GM18861 (cell line): ENCODE measurements around the gene PCDHGA1.
"Not testable (repeated sequence)": the region's sequence is repeated elsewhere in the genome, so short reads cannot be mapped to it uniquely, and the experiment has no call there.

Source experiments
- ATAC-seq: cut with Tn5 transposase; IDR thresholded peaks from one replicate; pipeline ENCODE4 v1.9.1; 2021; ENCODE audit not compliant: unreplicated experiment

Gene PCDHGA1

DNA sequence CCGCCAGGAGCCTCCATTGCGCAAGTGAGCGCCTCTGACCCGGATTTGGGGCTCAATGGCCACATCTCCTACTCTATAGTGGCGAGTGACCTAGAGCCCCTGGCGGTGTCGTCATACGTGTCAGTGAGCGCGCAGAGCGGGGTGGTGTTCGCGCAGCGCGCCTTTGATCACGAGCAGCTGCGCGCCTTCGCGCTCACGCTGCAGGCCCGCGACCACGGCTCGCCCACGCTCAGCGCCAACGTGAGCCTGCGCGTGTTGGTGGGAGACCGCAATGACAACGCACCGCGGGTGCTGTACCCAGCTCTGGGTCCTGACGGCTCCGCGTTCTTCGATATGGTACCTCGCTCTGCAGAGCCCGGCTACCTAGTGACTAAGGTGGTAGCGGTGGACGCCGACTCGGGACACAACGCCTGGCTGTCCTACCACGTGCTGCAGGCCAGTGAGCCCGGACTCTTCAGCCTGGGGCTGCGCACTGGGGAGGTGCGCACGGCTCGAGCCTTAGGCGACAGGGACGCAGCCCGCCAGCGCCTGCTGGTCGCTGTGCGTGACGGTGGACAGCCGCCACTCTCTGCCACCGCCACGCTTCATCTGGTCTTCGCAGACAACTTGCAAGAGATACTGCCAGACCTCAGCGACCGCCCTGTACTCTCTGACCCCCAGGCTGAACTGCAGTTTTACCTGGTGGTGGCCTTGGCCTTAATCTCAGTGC lies 79.4 kb downstream of the PCDHGA1 start:
- no peak for ATAC-seq

DNA sequence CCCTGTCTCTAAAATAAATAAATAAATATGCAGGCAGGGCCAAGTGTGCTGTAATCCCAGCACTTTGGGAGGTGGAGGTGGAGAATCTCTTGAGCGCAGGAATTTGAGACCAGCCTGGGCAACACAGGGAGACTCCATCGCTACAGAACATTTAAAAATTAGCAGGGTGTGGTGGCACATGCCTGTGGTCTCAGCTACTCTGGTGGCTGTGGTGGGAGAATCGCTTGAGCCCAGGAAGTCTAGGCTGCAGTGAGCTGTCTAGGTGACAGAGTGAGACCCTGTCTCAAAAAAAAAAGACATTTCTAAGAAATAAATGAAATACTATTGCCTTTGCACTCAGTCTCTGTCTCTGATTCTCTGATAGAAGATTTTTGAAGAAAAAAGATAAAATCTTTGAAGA lies 81.3 kb downstream of the PCDHGA1 start:
- no peak for ATAC-seq

DNA sequence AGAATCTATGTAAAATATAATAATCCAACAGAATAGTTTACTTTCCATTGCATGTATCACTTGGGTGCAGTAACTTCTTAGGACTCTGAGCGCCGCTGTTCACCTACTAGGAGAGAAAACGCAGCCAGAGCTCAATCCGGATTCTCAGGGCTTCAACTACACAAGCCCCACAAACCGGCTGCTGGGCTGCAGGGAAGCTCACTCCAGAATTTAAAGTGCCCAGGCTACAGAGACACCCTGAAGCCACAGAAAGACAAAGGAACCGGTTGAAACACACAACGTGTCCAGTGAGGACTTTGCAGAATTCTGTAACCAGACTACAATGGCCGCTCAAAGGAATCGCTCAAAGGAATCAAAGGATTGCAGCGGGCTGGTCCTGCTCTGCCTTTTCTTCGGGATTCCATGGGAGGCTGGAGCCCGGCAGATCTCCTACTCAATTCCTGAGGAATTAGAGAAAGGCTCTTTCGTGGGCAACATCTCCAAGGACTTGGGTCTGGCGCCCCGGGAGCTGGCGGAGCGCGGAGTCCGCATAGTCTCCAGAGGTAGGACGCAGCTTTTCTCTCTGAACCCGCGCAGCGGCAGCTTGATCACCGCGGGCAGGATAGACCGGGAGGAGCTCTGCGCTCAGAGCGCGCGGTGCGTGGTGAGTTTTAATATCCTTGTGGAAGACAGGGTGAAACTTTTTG lies 82.7 kb downstream of the PCDHGA1 start, which contains the start of gene PCDHGA10:
PCDHGA10 (plus strand) TSS at position 134 of the 686 bp plus-strand sequence; CDS start at position 323, 189 bp downstream.
- peak; percentile 81 for ATAC-seq

DNA sequence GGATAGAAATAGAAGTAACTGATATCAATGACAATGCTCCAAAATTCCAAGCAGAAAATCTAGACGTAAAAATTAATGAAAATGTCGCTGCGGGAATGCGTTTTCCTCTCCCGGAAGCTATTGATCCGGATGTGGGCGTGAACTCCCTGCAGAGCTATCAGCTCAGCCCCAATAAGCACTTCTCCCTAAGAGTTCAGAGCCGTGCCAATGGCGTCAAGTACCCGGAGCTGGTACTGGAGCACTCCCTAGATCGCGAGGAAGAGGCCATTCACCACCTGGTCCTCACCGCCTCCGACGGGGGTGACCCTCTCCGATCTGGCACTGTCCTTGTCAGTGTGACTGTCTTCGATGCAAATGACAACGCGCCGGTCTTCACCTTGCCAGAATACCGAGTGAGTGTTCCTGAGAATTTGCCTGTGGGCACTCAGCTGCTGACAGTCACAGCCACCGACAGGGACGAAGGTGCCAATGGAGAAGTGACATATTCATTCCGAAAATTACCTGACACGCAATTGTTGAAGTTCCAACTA lies 83.3 kb downstream of the PCDHGA1 start:
- no peak for ATAC-seq

DNA sequence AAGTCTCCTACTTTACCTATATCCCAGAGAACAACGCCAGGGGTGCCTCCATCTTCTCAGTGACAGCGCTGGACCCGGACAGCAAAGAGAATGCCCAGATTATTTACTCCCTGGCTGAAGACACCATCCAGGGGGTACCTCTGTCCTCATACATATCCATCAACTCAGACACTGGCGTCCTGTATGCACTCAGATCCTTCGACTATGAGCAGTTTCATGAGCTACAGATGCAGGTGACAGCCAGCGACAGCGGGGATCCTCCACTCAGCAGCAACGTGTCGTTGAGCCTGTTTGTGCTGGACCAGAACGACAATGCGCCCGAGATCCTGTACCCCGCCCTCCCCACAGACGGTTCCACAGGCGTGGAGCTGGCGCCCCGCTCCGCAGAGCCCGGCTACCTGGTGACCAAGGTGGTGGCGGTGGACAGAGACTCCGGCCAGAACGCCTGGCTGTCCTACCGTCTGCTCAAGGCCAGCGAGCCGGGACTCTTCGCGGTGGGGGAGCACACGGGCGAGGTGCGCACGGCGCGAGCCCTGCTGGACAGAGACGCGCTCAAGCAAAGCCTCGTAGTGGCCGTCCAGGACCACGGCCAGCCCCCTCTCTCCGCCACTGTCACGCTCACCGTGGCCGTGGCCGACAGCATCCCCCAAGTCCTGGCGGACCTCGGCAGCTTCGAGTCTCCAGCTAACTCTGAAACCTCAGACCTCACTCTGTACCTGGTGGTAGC lies 84.4 kb downstream of the PCDHGA1 start:
- ATAC-seq: not testable (repeated sequence)

DNA sequence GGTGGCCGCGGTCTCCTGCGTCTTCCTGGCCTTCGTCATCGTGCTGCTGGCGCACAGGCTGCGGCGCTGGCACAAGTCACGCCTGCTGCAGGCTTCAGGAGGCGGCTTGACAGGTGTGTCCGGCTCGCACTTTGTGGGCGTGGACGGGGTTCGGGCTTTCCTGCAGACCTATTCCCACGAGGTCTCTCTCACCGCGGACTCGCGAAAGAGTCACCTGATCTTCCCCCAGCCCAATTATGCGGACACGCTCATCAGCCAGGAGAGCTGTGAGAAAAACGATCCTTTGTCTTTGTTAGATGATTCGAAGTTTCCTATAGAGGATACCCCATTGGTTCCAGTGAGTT lies 84.9 kb downstream of the PCDHGA1 start:
- ATAC-seq: not testable (repeated sequence)

DNA sequence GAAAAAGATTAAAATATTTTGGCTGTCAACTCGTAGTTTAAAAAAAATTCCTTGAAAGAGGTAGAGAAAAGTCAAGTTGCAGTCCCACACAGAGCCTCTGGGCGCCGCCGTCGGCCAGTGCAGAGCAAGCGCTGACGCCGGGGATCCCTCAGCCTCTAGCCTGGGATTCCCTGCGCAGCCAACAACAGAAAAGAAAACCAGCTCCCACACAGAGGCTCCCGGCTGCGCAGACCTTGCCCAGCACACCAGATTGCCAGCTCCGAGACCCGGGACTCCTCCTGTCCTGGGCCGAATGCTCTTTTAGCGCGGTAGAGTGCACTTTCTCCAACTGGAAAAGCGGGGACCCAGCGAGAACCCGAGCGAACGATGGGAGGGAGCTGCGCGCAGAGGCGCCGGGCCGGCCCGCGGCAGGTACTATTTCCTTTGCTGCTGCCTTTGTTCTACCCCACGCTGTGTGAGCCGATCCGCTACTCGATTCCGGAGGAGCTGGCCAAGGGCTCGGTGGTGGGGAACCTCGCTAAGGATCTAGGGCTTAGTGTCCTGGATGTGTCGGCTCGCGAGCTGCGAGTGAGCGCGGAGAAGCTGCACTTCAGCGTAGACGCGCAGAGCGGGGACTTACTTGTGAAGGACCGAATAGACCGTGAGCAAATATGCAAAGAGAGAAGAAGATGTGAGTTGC lies 87.3 kb downstream of the PCDHGA1 start, which contains the start of gene PCDHGB7:
PCDHGB7 (plus strand) TSS at position 184 of the 679 bp plus-strand sequence; CDS start at position 367, 183 bp downstream.
- ATAC-seq: peak; percentile 67

DNA sequence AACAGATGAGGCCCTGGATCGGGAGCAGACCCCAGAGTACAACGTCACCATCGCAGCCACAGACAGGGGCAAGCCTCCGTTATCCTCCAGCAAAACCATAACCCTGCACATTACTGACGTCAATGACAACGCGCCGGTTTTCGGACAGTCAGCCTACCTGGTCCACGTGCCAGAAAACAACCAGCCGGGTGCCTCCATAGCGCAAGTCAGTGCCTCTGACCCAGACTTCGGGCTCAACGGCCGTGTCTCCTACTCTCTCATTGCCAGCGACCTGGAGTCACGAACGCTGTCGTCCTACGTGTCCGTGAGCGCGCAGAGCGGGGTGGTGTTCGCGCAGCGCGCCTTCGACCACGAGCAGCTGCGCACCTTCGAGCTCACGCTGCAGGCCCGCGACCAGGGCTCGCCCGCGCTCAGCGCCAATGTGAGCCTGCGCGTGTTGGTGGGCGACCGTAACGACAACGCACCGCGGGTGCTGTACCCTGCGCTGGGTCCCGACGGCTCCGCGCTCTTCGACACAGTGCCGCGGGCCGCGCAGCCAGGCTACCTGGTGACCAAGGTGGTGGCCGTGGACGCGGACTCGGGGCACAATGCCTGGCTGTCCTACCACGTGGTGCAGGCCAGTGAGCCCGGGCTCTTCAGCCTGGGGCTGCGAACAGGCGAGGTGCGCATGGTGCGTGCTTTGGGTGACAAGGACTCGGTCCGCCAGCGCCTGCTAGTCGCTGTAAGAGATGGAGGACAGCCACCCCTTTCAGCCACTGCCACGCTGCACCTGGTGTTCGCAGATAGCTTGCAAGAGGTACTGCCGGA lies 89.0 kb downstream of the PCDHGA1 start:
- no peak for ATAC-seq

DNA sequence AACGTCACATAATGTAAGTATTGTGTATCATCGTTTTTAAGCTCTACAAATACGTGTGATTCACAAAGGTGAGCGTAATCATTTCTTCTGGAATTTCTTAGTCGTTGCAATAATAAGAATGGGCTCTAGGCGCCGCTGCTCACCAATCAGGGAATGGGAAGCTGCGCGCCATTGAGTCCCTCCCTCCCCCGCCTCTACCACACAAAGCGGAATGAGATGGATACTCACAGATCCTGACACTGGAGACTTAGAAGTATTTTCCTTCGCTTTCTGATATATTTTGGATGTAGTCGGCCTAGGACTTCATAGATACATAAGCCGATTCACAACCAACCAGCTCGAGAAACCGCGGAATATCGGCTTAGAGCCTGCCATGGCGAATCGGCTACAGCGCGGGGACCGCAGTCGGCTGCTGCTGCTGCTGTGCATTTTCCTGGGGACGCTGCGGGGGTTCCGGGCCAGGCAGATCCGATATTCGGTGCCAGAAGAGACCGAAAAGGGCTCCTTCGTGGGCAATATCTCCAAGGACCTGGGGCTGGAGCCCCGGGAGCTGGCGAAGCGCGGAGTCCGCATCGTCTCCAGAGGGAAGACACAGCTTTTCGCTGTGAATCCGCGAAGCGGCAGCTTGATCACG lies 90.7 kb downstream of the PCDHGA1 start, which contains the start of gene PCDHGA11:
PCDHGA11 (plus strand) TSS at position 197 of the 634 bp plus-strand sequence; CDS start at position 374, 177 bp downstream.
- no peak for ATAC-seq

DNA sequence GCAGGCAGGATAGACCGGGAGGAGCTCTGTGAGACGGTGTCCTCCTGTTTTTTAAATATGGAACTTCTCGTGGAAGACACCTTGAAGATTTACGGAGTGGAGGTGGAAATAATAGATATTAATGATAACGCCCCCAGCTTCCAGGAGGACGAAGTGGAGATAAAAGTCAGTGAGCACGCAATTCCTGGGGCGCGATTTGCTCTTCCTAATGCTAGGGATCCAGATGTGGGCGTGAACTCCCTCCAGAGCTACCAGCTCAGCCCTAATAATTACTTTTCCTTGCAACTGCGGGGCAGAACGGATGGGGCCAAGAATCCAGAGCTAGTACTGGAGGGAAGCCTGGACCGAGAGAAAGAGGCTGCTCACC lies 91.2 kb downstream of the PCDHGA1 start:
- no peak for ATAC-seq

DNA sequence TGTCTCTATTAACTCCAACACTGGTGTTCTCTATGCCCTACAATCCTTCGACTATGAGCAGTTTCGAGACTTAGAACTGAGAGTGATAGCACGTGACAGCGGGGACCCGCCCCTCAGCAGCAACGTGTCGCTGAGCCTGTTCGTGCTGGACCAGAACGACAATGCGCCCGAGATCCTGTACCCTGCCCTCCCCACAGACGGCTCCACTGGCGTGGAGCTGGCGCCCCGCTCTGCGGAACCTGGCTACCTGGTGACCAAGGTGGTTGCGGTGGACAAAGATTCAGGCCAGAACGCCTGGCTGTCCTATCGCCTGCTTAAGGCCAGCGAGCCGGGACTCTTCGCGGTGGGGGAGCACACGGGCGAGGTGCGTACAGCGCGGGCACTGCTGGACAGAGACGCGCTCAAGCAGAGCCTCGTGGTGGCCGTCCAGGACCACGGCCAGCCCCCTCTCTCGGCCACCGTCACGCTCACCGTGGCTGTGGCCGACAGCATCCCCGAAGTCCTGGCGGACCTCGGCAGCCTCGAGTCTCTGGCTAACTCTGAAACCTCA lies 92.5 kb downstream of the PCDHGA1 start:
- no peak for ATAC-seq

DNA sequence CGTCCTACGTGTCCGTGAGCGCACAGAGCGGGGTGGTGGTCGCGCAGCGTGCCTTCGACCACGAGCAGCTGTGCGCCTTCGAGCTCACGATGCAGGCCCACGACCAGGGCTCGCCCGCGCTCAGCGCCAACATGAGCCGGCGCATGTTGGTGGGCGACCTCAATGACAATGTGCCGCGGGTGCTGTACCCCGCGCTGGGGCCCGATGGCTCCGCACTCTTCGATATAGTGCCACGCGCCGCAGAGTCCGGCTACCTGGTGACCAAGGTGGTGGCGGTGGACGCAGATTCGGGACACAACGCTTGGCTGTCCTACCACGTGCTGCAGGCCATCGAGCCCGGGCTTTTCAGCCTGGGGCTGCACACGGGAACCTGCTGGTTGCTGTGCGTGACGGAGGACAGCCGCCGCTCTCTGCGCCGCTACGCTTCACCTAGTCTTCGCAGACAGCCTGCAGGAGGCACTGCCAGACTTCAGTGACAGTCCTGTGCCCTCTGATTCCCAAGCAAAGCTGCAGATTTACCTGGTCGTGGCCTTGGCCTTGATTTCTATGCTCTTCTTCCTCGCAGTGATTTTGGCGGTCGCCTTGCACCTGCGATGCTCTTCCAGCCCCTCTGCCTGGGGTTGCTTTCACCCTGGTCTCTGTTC lies 97.6 kb downstream of the PCDHGA1 start:
- ATAC-seq: no peak

DNA sequence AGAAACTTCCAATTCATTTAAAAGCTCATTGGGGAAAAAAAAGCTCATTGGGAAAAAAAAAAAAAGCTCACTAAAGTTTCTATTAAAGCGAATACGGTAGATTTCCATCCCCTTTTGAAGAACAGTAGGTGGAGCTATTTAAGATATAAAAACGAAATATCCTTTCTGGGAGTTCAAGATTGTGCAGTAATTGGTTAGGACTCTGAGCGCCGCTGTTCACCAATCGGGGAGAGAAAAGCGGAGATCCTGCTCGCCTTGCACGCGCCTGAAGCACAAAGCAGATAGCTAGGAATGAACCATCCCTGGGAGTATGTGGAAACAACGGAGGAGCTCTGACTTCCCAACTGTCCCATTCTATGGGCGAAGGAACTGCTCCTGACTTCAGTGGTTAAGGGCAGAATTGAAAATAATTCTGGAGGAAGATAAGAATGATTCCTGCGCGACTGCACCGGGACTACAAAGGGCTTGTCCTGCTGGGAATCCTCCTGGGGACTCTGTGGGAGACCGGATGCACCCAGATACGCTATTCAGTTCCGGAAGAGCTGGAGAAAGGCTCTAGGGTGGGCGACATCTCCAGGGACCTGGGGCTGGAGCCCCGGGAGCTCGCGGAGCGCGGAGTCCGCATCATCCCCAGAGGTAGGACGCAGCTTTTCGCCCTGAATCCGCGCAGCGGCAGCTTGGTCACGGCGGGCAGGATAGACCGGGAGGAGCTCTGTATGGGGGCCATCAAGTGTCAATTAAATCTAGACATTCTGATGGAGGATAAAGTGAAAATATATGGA lies 100.2 kb downstream of the PCDHGA1 start, which contains the start of gene PCDHGA12:
PCDHGA12 (plus strand) TSS at position 176 of the 782 bp plus-strand sequence; CDS start at position 429, 253 bp downstream.
- ATAC-seq: peak; percentile 74

DNA sequence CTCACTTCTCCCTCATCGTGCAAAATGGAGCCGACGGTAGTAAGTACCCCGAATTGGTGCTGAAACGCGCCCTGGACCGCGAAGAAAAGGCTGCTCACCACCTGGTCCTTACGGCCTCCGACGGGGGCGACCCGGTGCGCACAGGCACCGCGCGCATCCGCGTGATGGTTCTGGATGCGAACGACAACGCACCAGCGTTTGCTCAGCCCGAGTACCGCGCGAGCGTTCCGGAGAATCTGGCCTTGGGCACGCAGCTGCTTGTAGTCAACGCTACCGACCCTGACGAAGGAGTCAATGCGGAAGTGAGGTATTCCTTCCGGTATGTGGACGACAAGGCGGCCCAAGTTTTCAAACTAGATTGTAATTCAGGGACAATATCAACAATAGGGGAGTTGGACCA lies 101.0 kb downstream of the PCDHGA1 start:
- ATAC-seq: no peak

DNA sequence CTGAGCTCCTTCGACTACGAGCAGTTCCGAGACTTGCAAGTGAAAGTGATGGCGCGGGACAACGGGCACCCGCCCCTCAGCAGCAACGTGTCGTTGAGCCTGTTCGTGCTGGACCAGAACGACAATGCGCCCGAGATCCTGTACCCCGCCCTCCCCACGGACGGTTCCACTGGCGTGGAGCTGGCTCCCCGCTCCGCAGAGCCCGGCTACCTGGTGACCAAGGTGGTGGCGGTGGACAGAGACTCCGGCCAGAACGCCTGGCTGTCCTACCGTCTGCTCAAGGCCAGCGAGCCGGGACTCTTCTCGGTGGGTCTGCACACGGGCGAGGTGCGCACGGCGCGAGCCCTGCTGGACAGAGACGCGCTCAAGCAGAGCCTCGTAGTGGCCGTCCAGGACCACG lies 102.0 kb downstream of the PCDHGA1 start:
- ATAC-seq: not testable (repeated sequence)

DNA sequence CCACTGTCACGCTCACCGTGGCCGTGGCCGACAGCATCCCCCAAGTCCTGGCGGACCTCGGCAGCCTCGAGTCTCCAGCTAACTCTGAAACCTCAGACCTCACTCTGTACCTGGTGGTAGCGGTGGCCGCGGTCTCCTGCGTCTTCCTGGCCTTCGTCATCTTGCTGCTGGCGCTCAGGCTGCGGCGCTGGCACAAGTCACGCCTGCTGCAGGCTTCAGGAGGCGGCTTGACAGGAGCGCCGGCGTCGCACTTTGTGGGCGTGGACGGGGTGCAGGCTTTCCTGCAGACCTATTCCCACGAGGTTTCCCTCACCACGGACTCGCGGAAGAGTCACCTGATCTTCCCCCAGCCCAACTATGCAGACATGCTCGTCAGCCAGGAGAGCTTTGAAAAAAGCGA lies 102.4 kb downstream of the PCDHGA1 start:
- ATAC-seq: not testable (repeated sequence)

DNA sequence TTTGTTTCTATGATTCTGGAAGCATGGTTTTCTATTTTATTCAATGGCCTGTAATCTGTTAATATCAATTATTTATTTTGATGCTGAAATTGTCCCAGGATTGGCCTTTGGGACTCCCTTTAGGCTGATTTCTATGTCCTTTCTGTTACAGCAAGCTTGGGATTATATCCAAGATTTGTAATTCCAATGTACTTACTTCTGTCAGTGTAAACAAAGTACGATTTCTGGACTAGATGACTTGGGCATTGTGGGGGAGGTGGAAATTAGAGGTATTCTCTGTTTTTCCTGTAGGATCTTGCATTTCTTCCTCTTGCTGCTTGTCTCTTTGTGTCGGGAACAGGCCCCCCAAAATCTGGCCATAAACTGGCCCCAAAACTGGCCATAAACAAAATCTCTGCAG lies 103.7 kb downstream of the PCDHGA1 start:
- no peak for ATAC-seq

DNA sequence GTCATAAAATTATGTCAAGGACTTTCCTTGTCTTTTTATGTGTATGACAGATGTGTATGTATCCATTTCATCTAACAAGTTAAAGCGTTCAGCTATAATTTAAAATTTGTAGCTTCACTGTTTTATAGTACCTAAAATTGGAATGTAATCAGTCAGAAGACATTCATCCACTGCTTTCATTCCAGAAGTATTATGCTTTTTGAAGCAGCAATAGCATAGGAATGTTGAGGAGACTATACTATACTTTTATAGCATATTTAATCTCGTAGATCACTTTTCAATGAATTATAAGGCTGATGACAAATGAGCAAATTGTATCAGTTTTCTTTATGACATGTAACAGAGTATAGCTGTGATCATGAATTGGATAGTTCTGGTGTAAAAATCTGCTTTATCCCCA lies 106.9 kb downstream of the PCDHGA1 start:
- ATAC-seq: no peak
